ENCODE data around the gene TYW1B. TPM values are rescaled to one million over a fixed set of nuclear protein-coding genes. Genes with fewer than 3 reads are reported as not detected.
"Not testable (repeated sequence)": the region's sequence is repeated elsewhere in the genome, so short reads cannot be mapped to it uniquely, and the experiment has no call there.

TYW1B gene
- polyA plus RNA-seq, 1 donor: 7.1 TPM

- WGBS (ENCODE audit: insufficient coverage, low lambda C conversion rate): 100% methylated on average over 1 of the region's 3 CpGs
- H3K27me3 ChIP-seq (ENCODE audit: control insufficient read depth, insufficient read depth, low read length): no peaks in the 10 kb centered on the region
- no peaks in the 10 kb centered on the region for H3K4me1 ChIP-seq (ENCODE audit: control insufficient read depth, insufficient read depth, low read length)
- H3K4me3 ChIP-seq (ENCODE audit: low read length): no peak overlapping the region
- no peak for DNase-seq
- H3K27ac ChIP-seq (ENCODE audit: low read length): no peak overlapping the region
- H3K36me3 ChIP-seq (ENCODE audit: control insufficient read depth, insufficient read depth, low read length): no peaks in the 10 kb centered on the region
- H3K9me3 ChIP-seq (ENCODE audit: control insufficient read depth, low read depth, low read length): no peaks in the 10 kb centered on the region
These were observed 153.6 kb downstream of the TYW1B start for GRCh38 chr7:72674394-72674793.

- not testable (repeated sequence) for H3K36me3 ChIP-seq (ENCODE audit: control insufficient read depth, insufficient read depth, low read length); H3K9me3 ChIP-seq (ENCODE audit: control insufficient read depth, low read depth, low read length); H3K27ac ChIP-seq (ENCODE audit: low read length); H3K27me3 ChIP-seq (ENCODE audit: control insufficient read depth, insufficient read depth, low read length); H3K4me1 ChIP-seq (ENCODE audit: control insufficient read depth, insufficient read depth, low read length); H3K4me3 ChIP-seq (ENCODE audit: low read length); DNase-seq
- WGBS (ENCODE audit: insufficient coverage, low lambda C conversion rate): no CpG with 5 or more reads among the region's 3 CpGs
These were observed 157.2 kb downstream of the TYW1B start for GRCh38 chr7:72670850-72671249.

GRCh38 chr7:72668435-72668834, 159.6 kb downstream of the TYW1B start:
- H3K36me3 ChIP-seq (ENCODE audit: control insufficient read depth, insufficient read depth, low read length); DNase-seq; H3K4me3 ChIP-seq (ENCODE audit: low read length); H3K9me3 ChIP-seq (ENCODE audit: control insufficient read depth, low read depth, low read length); H3K27ac ChIP-seq (ENCODE audit: low read length); H3K27me3 ChIP-seq (ENCODE audit: control insufficient read depth, insufficient read depth, low read length); H3K4me1 ChIP-seq (ENCODE audit: control insufficient read depth, insufficient read depth, low read length): not testable (repeated sequence)
- WGBS (ENCODE audit: insufficient coverage, low lambda C conversion rate): no CpG with 5 or more reads among the region's 7 CpGs

- WGBS (ENCODE audit: insufficient coverage, low lambda C conversion rate): no CpG with 5 or more reads among the region's 3 CpGs
- H3K4me1 ChIP-seq (ENCODE audit: control insufficient read depth, insufficient read depth, low read length): not testable (repeated sequence)
These were observed 161.0 kb downstream of the TYW1B start for GRCh38 chr7:72667049-72667448.

GRCh38 chr7:72648574-72648973, 179.4 kb downstream of the TYW1B start:
- not testable (repeated sequence) for H3K4me1 ChIP-seq (ENCODE audit: control insufficient read depth, insufficient read depth, low read length); H3K36me3 ChIP-seq (ENCODE audit: control insufficient read depth, insufficient read depth, low read length); H3K27ac ChIP-seq (ENCODE audit: low read length); DNase-seq; H3K4me3 ChIP-seq (ENCODE audit: low read length); H3K9me3 ChIP-seq (ENCODE audit: control insufficient read depth, low read depth, low read length); H3K27me3 ChIP-seq (ENCODE audit: control insufficient read depth, insufficient read depth, low read length)
- no CpG with 5 or more reads among the region's 4 CpGs for WGBS (ENCODE audit: insufficient coverage, low lambda C conversion rate)

More at GRCh38 chr7:72667049-72667448, 161.0 kb downstream of the TYW1B start:
- not testable (repeated sequence) for H3K4me3 ChIP-seq (ENCODE audit: low read length); H3K36me3 ChIP-seq (ENCODE audit: control insufficient read depth, insufficient read depth, low read length); H3K9me3 ChIP-seq (ENCODE audit: control insufficient read depth, low read depth, low read length); H3K27me3 ChIP-seq (ENCODE audit: control insufficient read depth, insufficient read depth, low read length); H3K27ac ChIP-seq (ENCODE audit: low read length); DNase-seq

GRCh38 chr7:72643708-72644107, 184.3 kb downstream of the TYW1B start:
- no CpG with 5 or more reads among the region's 1 CpG for WGBS (ENCODE audit: insufficient coverage, low lambda C conversion rate)
- H3K4me3 ChIP-seq (ENCODE audit: low read length); H3K36me3 ChIP-seq (ENCODE audit: control insufficient read depth, insufficient read depth, low read length): not testable (repeated sequence)

GRCh38 chr7:72641485-72642248, 186.3 kb downstream of the TYW1B start:
- not testable (repeated sequence) for H3K36me3 ChIP-seq (ENCODE audit: control insufficient read depth, insufficient read depth, low read length); H3K27me3 ChIP-seq (ENCODE audit: control insufficient read depth, insufficient read depth, low read length); H3K27ac ChIP-seq (ENCODE audit: low read length); DNase-seq; H3K4me1 ChIP-seq (ENCODE audit: control insufficient read depth, insufficient read depth, low read length); H3K4me3 ChIP-seq (ENCODE audit: low read length); H3K9me3 ChIP-seq (ENCODE audit: control insufficient read depth, low read depth, low read length)
- 50% methylated on average over 1 of the region's 5 CpGs for WGBS (ENCODE audit: insufficient coverage, low lambda C conversion rate)

More at GRCh38 chr7:72643708-72644107, 184.3 kb downstream of the TYW1B start:
- H3K9me3 ChIP-seq (ENCODE audit: control insufficient read depth, low read depth, low read length); H3K27ac ChIP-seq (ENCODE audit: low read length); DNase-seq; H3K4me1 ChIP-seq (ENCODE audit: control insufficient read depth, insufficient read depth, low read length); H3K27me3 ChIP-seq (ENCODE audit: control insufficient read depth, insufficient read depth, low read length): not testable (repeated sequence)

- H3K36me3 ChIP-seq (ENCODE audit: control insufficient read depth, insufficient read depth, low read length); H3K4me3 ChIP-seq (ENCODE audit: low read length); H3K27ac ChIP-seq (ENCODE audit: low read length); H3K4me1 ChIP-seq (ENCODE audit: control insufficient read depth, insufficient read depth, low read length); H3K27me3 ChIP-seq (ENCODE audit: control insufficient read depth, insufficient read depth, low read length); H3K9me3 ChIP-seq (ENCODE audit: control insufficient read depth, low read depth, low read length); DNase-seq: not testable (repeated sequence)
- 100% methylated on average over 1 of the region's 2 CpGs for WGBS (ENCODE audit: insufficient coverage, low lambda C conversion rate)
These were observed 187.3 kb downstream of the TYW1B start for GRCh38 chr7:72640740-72641139.

GRCh38 chr7:72635273-72635908, 192.6 kb downstream of the TYW1B start:
- H3K36me3 ChIP-seq (ENCODE audit: control insufficient read depth, insufficient read depth, low read length); H3K9me3 ChIP-seq (ENCODE audit: control insufficient read depth, low read depth, low read length); H3K4me1 ChIP-seq (ENCODE audit: control insufficient read depth, insufficient read depth, low read length); H3K27me3 ChIP-seq (ENCODE audit: control insufficient read depth, insufficient read depth, low read length); H3K4me3 ChIP-seq (ENCODE audit: low read length); DNase-seq; H3K27ac ChIP-seq (ENCODE audit: low read length): not testable (repeated sequence)
- 80% methylated on average over 1 of the region's 8 CpGs for WGBS (ENCODE audit: insufficient coverage, low lambda C conversion rate)

GRCh38 chr7:72632765-72633292, 195.2 kb downstream of the TYW1B start:
- not testable (repeated sequence) for H3K9me3 ChIP-seq (ENCODE audit: control insufficient read depth, low read depth, low read length); H3K36me3 ChIP-seq (ENCODE audit: control insufficient read depth, insufficient read depth, low read length); H3K27ac ChIP-seq (ENCODE audit: low read length); H3K4me3 ChIP-seq (ENCODE audit: low read length); H3K4me1 ChIP-seq (ENCODE audit: control insufficient read depth, insufficient read depth, low read length); H3K27me3 ChIP-seq (ENCODE audit: control insufficient read depth, insufficient read depth, low read length)
- WGBS (ENCODE audit: insufficient coverage, low lambda C conversion rate): no CpG with 5 or more reads among the region's 1 CpG
- DNase-seq: peak; percentile 2 to 5
